Sigmoid colon (tissue), 3 donors: ENCODE results near the gene NR2C1.

Source experiments
- CTCF ChIP-seq, 4 experiments: fragments of 450-650 bp in 3 of 4; fragments of 200-600 bp in 1 of 4; IDR thresholded peaks; one replicate each; pipeline ENCODE4 v1.5.1; 2016 to 2019; ENCODE audit warnings: antibody characterized with exemption in 4 of 4, mild to moderate bottlenecking in 3 of 4, moderate library complexity in 2 of 4
- POLR2A ChIP-seq, 2 donors: fragments of 450-650 bp; IDR thresholded peaks; one replicate each; pipeline ENCODE4 v1.6.1; 2016; ENCODE audit warnings: antibody characterized with exemption in 2 of 2, mild to moderate bottlenecking in 2 of 2, moderate library complexity in 2 of 2

GRCh38 chr12:94997061-94997460 is 76.4 kb downstream of the NR2C1 start:
- TF ChIP-seq POLR2A (IDR thresholded peaks at IDR 0.05) (no peak), CTCF (IDR thresholded peaks at IDR 0.05) (no peak)
